SHP77 treated with DMSO at 0.1 percent for 48 hours (cell line): ENCODE results near the gene LTA.
"Not testable (repeated sequence)": the region's sequence is repeated elsewhere in the genome, so short reads cannot be mapped to it uniquely, and the experiment has no call there.

Experiments
- DNase-seq: peaks from one replicate; lab custom pipeline; 2025; lab: John Stamatoyannopoulos, UW

LTA gene

GRCh38 chr6:31586599-31587281, 14.7 kb downstream of the LTA start:
- no peak for DNase-seq

- DNase-seq: no peak
These were observed 16.0 kb downstream of the LTA start for GRCh38 chr6:31587791-31588777.

- no peak for DNase-seq
These were observed 17.0 kb downstream of the LTA start for GRCh38 chr6:31588871-31589650.

GRCh38 chr6:31590691-31591090, 18.6 kb downstream of the LTA start:
- DNase-seq: not testable (repeated sequence)

GRCh38 chr6:31592396-31592771, 20.3 kb downstream of the LTA start:
- no peak for DNase-seq

GRCh38 chr6:31597006-31597405, 24.9 kb downstream of the LTA start:
- peak; percentile 12 for DNase-seq

- DNase-seq: no peak
These were observed 35.2 kb downstream of the LTA start for GRCh38 chr6:31607317-31607716.

- DNase-seq: no peak
These were observed 37.7 kb downstream of the LTA start for GRCh38 chr6:31609519-31610406.

GRCh38 chr6:31610968-31611367, 38.9 kb downstream of the LTA start:
- no peak for DNase-seq

GRCh38 chr6:31614075-31614619, 42.1 kb downstream of the LTA start:
- no peak for DNase-seq

- no peak for DNase-seq
These were observed 42.8 kb downstream of the LTA start, which contains the start of gene AIF1 for GRCh38 chr6:31614684-31615578. TSS of gene AIF1 (plus strand) at chr6:31615234. CDS start at chr6:31615330, 96 bp downstream.

GRCh38 chr6:31615748-31616147, 43.7 kb downstream of the LTA start:
- DNase-seq: no peak

GRCh38 chr6:31617010-31617409, 44.9 kb downstream of the LTA start:
- no peak for DNase-seq

- DNase-seq: peak; percentile 96
These were observed 47.9 kb downstream of the LTA start for GRCh38 chr6:31619805-31620585.

GRCh38 chr6:31620586-31621319, 48.7 kb downstream of the LTA start, which contains the start of gene PRRC2A:
TSS of gene PRRC2A (plus strand) at chr6:31620715. CDS start at chr6:31622790, 2,075 bp downstream.
- DNase-seq: peak; percentile 48

- DNase-seq: no peak
These were observed 49.3 kb downstream of the LTA start for GRCh38 chr6:31621320-31621939.

GRCh38 chr6:31621991-31622390, 49.9 kb downstream of the LTA start:
- no peak for DNase-seq

- no peak for DNase-seq
These were observed 50.6 kb downstream of the LTA start for GRCh38 chr6:31622684-31623091.
